Lung (tissue), 12 donors: Measurements from ENCODE around the gene TTC19. TPM values are rescaled to one million over a fixed set of nuclear protein-coding genes. Genes with fewer than 3 reads are reported as not detected.

Experiments used
- ATAC-seq: fragments of 200-7000 bp; cut with Tn5 transposase; one replicate; pipeline ENCODE4 v1.9.1; 2020; ENCODE audit warnings: moderate number of reproducible peaks; ENCODE audit not compliant: insufficient read depth, low FRiP score
- DNase-seq, 3 donors: peaks; one replicate each; pipeline ENCODE4 v3.0.0-alpha.2; 2013 to 2017
- H3K27ac ChIP-seq, 2 donors: one replicate each; pipeline ENCODE4 v1.5.1; 2013; ENCODE audit warnings: mild to moderate bottlenecking in 2 of 2, moderate library complexity in 2 of 2, control low read depth in 1 of 2, inconsistent platforms in 1 of 2, low read depth in 1 of 2, low read length in 1 of 2
- H3K27me3 ChIP-seq, 3 donors: one replicate each; pipeline ENCODE4 v1.5.1; 2013; ENCODE audit warnings: low read length in 2 of 3; ENCODE audit not compliant: control insufficient read depth in 3 of 3, insufficient read depth in 3 of 3
- H3K36me3 ChIP-seq, 4 donors: one replicate each; pipeline ENCODE4 v1.5.1; 2013; ENCODE audit warnings: low read length in 4 of 4, mild to moderate bottlenecking in 1 of 4, moderate library complexity in 1 of 4; ENCODE audit not compliant: control insufficient read depth in 4 of 4, insufficient read depth in 4 of 4
- H3K4me1 ChIP-seq, 5 donors: one replicate each; pipeline ENCODE4 v1.5.1; 2013; ENCODE audit warnings: low read length in 5 of 5, mild to moderate bottlenecking in 2 of 5, moderate library complexity in 1 of 5; ENCODE audit not compliant: control insufficient read depth in 5 of 5, insufficient read depth in 5 of 5
- H3K4me3 ChIP-seq: one replicate; pipeline ENCODE4 v1.5.1; 2013; ENCODE audit warnings: mild to moderate bottlenecking, control low read depth, moderate library complexity
- H3K9ac ChIP-seq, 2 donors: one replicate each; pipeline ENCODE4 v1.5.1; 2013; ENCODE audit warnings: low read length in 2 of 2, control low read depth in 1 of 2; ENCODE audit not compliant: insufficient read depth in 1 of 2
- H3K9me3 ChIP-seq, 4 donors: one replicate each; pipeline ENCODE4 v1.5.1; 2013; ENCODE audit warnings: low read length in 3 of 4, mild to moderate bottlenecking in 1 of 4, moderate library complexity in 1 of 4; ENCODE audit not compliant: control insufficient read depth in 4 of 4, insufficient read depth in 3 of 4
- CTCF ChIP-seq: IDR thresholded peaks from 2 replicates; pipeline ENCODE4 v1.5.1; 2012; ENCODE audit warnings: mild to moderate bottlenecking; ENCODE audit errors: control extremely low read depth, extremely low read depth
- WGBS, 2 donors: extraction: QIAGEN DNeasy Blood & Tissue Kit; methylation state at CpG; one replicate each; pipeline ENCODE4 v1.1.7; 2013; 5-methylcytosine and 5-hydroxymethylcytosine counted together
- polyA plus RNA-seq, 2 donors: library from polyadenylated mRNA; stranded (reverse); fragments of 200-250 nt; gene quantifications; one replicate each; pipeline ENCODE4 v1.2.1, GENCODE V29; 2013
- total RNA-seq, 2 donors: library from RNA; depleted of rRNA in 1 of 2; stranded (reverse); fragments of >200 nt in 1 of 2; gene quantifications; one replicate each; pipeline ENCODE4 v1.2.1, GENCODE V29; 2014 to 2021
- donor health status: control.
- donor health status: control.
- donor health status: Bipolar disorder and iron deficiency.
- donor health status: healthy.
- donor health status: DM: yes; HTN: yes; CAD: no.

Gene TTC19
- total and polyA plus RNA-seq, 4 donors, result 19.1 to 80.1 (median 35.3) TPM

DNA sequence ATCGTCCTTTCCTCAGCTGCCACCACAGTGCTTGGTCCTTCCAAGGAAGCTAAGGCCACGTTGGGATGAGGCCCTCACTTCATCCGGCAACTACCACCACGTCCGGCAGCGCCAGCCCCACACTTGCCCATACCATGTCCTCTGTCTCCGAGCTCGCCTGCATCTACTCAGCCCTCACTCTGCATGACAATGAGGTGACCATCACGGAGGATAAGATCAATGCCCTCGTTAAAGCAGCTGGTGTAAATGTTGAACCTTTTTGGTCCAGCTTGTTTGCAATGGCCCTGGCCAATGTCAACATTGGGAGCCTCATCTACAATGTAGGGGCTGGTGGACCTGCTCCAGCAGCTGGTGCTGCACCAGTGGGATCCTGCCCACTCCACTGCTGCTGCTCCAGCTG, 44.9 kb downstream of the TTC19 start:
- 88 to 92% methylated on average over 10 of the region's 10 CpGs for WGBS, 2 donors
- Histone ChIP-seq H3K36me3 (peaks cover 32 to 48% (median 41%) of the 10 kb centered on the region in 4 donors), H3K27ac (no peak overlapping the region), H3K9me3 (no peaks in the 10 kb centered on the region), H3K27me3 (no peaks in the 10 kb centered on the region), H3K4me3 (no peak overlapping the region), H3K9ac (no peak overlapping the region), H3K4me1 (no peaks in the 10 kb centered on the region)
- DNase-seq, result no peak
- no peak for TF ChIP-seq CTCF
- no peak for ATAC-seq

GRCh38 chr17:16046966-16047365, 47.3 kb downstream of the TTC19 start:
- 95% methylated on average over 3 of the region's 3 CpGs for whole genome bisulfite sequencing, 2 donors

GRCh38 chr17:16048811-16049449, 49.3 kb downstream of the TTC19 start:
- Histone ChIP-seq H3K4me1 (no peaks in the 10 kb centered on the region), H3K27me3 (no peaks in the 10 kb centered on the region), H3K4me3 (no peak overlapping the region), H3K27ac (no peak overlapping the region), H3K36me3 (peaks cover 19 to 44% (median 35%) of the 10 kb centered on the region in 4 donors), H3K9me3 (no peaks in the 10 kb centered on the region), H3K9ac (no peak overlapping the region)
- no peak for TF ChIP-seq CTCF
- no peak for ATAC-seq
- 82 to 92% methylated on average over 14 of the region's 14 CpGs for WGBS, 2 donors
- DNase-seq, result no peak

More at GRCh38 chr17:16046966-16047365, 47.3 kb downstream of the TTC19 start:
- H3K9ac ChIP-seq, result no peak overlapping the region
- H3K27ac ChIP-seq, result no peak overlapping the region
- ATAC-seq (no peak), DNase-seq (no peak)
- no peak for TF ChIP-seq CTCF
- H3K4me1 ChIP-seq, result no peaks in the 10 kb centered on the region
- H3K36me3 ChIP-seq, result peaks cover 24 to 46% (median 38%) of the 10 kb centered on the region in 4 donors
- no peak overlapping the region for H3K4me3 ChIP-seq
- H3K9me3 ChIP-seq, result no peaks in the 10 kb centered on the region
- no peaks in the 10 kb centered on the region for H3K27me3 ChIP-seq

DNA sequence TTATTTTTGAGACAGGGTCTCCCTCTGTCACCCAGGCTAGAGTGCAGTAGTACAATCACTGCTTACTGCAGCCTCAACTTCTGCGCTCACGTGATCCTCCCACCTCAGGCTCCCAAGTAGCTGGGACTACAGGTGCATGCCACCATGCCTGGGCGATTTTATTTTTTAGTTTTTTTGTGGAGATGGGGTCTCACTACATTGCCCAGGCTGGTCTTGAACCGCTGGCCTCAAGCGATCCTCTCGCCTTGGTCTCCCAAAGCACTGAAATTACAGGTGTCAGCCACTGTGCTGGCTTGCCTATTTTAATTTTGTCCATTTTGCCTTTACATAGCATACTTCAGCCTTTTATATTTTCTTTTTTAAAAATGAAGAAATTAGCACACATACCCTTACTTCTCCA, 51.2 kb downstream of the TTC19 start:
- no peak for ATAC-seq
- H3K36me3 ChIP-seq, result peaks cover 17 to 54% (median 35%) of the 10 kb centered on the region in 4 donors
- H3K27me3 ChIP-seq, result no peaks in the 10 kb centered on the region
- DNase-seq, result no peak
- no peak overlapping the region for H3K9ac ChIP-seq
- no peak for TF ChIP-seq CTCF
- WGBS, 2 donors, result 96 to 98% methylated on average over 6 of the region's 6 CpGs
- no peak overlapping the region for H3K27ac ChIP-seq
- no peak overlapping the region for H3K4me3 ChIP-seq
- no peaks in the 10 kb centered on the region for H3K4me1 ChIP-seq
- no peaks in the 10 kb centered on the region for H3K9me3 ChIP-seq
